Measurements from ENCODE around the gene UBXN6.

DNA sequence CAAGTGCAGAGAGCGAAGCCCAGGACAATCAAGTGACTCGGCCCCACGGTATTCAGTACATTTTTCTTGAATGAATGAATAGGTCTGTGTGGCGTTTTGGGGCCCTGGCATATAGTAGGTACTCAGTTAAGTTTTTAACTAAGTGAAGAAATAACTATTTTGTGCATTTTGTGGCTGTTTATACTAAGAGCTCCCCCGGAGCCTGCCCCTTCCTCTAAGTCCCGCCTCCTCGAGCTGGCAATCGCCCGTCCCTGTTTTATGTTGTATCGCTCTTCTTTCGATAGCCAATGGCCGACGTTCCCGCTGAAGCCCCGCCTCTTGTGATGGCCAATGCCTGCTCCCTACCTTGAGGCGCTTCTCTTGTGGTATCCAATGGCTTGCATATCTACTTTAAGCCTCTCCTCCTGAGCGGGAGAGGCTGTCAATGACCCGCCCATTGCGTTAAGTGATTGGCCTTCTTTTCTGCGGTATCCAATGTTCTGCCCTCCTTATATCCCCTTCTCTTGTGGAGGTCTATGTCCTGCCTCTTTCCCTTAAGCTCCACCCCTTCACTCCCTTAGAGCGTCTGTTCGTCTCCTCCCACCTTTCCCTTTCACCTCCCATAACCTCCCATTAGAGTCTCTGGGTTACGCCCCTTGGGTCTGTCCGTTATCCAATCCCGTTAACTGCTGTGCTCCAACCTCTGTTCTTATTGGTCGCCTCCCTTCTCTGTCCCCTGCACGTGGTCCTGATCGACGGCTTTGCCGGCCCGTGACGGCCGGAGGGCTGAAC is 14.0 kb upstream of the UBXN6 start:
- TF ChIP-seq CTCF (IDR thresholded peaks at IDR 0.05) (no peak), POLR2A (IDR thresholded peaks at IDR 0.05) (peak in 3 of 4 donors; percentile 37 to 57 (median 41))
